NCI-H2227 (cell line): ENCODE results near the gene GCFC2.
"Not testable (repeated sequence)": the region's sequence is repeated elsewhere in the genome, so short reads cannot be mapped to it uniquely, and the experiment has no call there.

Source experiments
- DNase-seq: peaks from one replicate; lab custom pipeline; 2025; ENCODE audit not compliant: unreplicated experiment; lab: John Stamatoyannopoulos, UW

Gene GCFC2

DNA sequence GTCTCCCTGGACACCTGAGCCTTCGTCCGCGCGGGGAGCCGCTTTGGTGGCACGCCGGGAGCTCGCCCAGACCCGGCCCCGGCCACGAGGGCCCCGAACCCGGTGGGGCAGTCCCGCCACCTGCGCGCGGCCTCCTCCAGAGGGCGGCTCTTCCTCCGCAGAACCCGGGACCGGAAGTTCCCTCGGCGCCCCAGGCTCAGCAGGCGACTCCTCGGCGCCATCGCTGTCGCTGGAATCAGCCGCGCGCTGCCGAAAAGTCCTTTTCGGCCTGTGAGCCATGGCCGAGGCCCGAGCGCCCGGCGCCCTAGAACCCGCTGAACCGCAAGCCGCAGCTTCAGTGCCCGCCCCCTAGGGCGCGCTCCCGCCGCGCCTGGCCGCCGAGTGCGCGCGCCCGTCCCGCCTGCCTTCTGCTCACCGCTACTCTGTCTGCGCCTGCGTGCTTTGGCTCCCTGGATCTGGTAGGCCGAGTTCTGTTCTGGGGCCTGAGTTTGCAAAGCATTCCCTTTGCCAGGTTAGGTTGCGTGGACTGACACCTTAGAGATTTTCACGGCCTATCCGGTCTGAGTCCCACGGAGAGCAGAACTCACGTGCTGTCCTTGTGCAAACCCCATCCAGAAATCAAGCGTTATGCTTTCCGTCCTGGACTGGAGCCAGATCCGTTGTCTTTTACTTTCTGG lies at the start of gene GCFC2:
GCFC2 (minus strand) TSS at position 339 of the 677 bp plus-strand sequence; CDS start at position 279, 60 bp downstream.
- peak; percentile 92 for DNase-seq

DNA sequence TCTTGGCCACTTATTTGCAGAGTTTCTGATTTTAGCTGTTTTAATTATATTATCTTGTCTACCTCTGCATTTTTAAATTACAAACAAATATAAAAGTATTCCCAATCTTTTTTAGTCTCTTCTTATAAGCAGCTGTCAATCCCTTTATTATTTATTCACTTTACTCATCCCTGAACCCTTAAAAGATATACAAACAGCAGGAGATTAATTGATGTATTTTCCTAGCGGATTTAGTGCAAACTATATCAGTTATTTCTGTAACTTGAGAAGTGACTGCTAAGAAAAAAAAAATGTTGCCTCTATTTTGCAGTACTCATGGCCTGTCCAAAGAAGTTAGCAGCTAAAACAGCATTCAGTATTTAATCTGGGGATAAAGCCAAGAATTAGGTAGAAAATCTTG lies 42.1 kb upstream of the GCFC2 start:
- no peak for DNase-seq

DNA sequence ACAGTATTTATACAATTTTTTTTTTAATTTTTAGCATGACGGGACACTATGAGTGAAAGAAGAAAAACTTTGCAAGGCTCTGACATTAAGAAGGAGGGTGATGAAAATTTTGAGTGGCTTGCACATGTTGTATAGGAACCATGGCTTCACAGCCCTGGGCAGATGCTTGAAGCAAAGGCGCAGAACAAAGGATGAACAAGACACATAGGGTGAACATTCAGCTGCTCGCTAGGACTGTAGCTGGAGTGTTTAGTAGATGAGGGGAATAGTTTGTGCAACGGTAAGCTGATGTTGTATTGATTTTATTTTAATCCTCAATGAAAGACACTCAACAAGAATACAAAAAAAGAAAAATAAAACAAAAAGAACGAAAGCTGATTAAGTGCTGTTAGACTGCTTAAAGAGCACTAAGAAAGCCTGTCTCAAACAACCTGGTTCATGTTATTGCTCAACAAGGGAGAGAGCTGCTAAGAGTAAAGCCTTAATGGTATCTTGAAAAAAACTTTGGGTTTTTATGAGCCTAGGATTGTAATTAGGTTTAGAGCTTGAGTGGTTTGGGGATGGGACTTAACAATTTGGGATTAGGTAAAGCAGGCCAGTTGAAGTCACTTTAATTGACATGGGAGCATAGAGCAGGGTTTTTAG lies 41.2 kb upstream of the GCFC2 start:
- no peak for DNase-seq

DNA sequence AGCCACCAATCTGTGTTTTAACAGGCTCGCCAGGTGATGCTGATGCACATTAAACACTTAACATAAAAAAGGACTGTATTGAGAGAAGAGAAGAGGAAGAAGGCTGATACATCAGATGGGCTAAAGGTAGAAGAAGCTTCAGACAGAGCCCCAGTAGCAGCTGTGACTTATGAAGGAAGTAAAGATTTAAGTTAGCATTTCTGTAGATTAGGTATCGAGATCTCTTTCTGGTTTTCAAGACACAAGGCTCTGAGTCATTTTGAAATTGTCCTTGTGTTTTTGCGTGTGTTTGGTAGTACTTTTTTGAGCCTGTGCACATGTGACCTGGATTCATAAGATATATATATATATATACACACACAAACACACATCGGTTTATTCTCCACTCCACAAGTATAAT lies 40.6 kb upstream of the GCFC2 start:
- no peak for DNase-seq

DNA sequence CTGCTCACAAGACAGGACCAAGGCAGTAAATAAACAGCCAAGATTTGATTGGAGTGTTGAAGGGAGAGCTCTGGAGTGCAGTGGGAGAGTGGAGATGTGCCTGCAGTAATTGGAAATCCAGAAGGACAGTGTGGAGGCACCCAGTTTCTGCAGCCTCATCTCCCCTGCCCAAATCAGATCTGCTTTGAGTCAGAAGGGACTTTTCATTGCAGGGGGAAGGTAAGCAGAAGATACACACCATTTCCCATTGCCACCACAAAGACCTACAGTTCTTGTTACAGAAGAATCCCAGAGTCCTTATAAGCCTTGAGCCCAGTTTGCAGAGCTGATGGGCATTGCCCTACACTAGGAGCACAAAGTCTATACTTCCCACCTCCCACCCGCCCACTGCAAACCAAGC lies 27.2 kb upstream of the GCFC2 start:
- DNase-seq: no peak

DNA sequence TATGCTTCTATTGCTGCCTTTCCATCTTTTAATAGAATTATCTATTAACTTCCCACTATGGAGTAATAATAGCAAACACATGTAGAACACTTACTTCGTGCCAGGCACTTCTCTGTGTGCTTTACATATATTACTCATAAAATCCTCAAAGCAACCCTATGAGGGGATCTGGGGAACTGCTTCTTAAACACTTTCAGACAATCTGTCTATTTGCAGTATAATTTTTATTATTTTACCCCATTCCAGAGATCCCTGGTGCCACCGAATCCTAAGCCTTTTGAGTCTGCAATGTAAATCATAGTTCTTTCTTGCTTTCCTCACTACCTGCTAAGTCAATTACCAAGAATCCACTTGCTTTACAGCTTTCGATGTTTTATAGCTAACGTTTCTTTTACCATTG lies 25.6 kb upstream of the GCFC2 start:
- DNase-seq: no peak

DNA sequence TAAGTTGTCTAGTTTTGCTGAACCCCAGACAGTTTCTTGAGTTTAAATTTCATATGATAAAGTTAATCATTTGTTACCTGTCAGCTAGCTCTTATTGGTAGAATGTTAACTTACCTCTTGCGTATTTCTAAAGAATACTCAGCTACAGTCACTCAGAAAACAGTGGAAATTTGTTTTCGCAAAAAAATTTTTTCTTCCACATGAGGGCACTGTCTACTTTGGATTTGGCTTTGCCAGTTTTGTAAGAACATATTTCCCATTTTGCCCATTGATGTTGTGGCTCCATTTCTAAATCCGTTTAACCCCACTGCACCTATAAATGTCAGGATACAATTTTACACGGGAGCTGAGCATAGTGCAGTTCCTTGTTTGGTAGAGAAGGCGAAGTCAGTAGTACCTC lies 19.1 kb upstream of the GCFC2 start:
- peak; percentile 50 for DNase-seq

DNA sequence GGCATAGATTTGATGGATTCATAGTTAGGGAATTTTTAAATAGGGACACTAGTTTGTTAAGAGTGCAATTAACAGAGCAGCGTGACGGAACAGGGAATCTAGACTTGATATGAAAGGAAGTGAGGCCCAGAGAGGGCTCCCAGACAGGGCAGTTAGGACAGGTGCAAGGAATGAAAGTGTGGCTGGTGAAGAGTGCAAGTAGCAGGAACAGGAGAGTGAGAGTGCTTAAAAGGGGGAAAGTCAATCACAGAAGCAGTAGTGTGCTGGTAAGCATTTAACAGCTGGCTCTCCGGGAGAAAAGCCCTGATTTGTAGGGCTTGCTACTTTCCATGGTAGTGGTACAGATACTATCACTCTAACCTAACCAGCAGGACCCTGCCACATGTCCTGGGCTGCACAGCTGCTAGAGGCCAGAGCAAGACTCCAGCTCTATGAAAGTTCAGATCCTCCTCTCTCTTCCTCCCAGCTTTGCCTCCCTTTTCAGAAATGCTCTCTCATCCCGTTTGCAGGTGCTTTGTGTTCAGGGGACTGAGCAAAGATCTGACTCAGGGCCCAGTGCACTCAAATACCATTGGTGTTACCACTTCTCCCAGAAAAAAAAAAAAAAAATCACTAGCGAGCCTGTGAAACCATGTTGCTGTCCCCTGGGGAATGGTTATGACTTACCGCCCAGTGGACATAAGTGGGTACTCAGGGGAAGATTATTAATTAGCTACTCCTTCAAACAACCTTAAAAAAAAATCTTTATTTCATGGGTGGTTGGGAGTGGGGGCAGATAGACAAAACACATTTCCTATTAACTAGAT lies 18.1 kb upstream of the GCFC2 start:
- DNase-seq: no peak

DNA sequence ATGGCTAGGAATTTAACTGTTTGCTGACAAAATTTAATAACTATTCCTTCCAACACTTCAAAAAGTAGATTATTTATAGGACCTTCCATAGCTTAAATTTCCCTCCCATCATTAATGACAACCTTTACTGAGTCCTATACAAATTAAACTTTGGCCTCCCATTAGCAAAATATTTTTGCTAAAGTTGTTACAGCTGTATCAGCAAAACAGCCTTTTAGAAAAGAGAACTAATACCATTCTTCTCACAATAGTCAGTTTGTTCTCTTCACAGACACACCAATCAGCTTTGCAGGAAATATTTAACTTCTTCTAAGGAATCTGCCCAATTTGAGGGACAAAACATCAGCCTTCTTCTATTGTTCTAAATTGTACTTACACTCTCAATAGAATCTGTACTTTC lies 12.0 kb upstream of the GCFC2 start:
- DNase-seq: no peak

DNA sequence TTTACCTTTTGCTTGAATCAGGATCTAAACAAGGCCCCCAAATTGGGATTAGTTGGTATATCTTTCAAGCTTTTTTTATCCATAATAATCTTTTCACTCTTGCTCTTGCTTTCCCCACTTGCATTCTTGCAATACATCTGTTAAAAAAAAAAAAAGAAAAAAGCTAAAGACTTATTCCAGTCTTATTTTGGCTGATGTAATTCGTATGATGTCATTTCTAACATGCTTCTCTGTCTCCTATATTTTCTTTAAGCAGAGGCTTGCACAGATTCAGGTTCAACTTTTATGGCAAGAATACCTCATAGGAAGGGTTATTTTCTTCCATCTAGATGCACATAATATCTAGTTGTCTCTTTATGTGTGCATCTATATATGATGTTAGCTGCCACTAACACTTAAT lies 9.8 kb upstream of the GCFC2 start:
- DNase-seq: no peak

DNA sequence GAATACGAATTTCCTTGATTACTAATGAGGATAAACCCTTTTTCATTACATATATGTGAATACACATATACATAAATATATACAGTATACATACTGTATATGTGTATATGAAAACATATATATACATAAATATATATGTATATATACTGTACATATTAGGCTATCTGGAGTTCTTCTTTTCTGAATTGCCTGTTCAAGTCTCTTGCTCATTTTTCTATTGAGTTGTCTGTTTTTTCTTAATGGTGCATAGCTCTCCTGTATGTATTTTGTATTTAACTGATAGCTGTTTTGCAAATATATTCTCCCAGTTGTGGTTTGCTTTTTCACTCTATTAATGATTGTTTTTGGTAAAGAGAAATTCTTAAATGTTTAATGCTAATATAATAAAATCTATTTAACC lies 8.9 kb upstream of the GCFC2 start:
- no peak for DNase-seq

DNA sequence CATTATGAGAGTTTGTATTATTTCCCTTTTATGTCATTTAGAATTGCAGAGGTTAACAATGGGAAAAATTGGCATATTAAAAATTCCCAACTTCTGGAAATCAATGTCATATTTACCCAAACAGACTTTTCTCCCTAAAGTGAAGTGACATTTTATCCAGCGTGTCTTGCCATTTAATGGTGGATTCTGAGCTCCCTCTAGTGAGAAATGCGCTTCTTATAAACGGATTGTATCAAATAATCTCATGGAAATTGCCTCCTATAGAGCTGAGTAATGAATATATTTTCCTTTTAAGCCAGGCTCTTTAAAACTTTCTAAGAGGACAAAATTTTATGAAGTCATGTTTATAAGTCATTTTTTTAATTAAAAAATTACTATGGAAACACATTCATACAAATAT lies 5.7 kb upstream of the GCFC2 start:
- no peak for DNase-seq

DNA sequence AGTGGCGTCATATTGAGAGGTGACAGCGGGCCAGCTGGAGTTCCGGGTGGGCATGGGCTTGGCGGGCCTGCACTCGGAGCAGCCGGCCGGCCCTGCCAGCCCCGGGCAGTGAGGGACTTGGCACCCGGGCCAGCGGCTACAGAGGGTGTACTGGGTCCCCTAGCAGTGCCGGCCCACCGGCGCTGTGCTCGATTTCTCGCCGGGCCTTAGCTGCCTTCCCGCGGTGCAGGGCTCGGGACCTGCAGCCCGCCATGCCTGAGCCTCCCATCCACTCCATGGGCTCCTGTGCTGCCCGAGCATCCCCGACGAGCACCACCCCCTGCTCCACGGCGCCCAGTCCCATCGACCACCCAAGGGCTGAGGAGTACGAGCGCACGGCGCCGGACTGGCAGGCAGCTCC lies 875 bp upstream of the GCFC2 start:
- not testable (repeated sequence) for DNase-seq

DNA sequence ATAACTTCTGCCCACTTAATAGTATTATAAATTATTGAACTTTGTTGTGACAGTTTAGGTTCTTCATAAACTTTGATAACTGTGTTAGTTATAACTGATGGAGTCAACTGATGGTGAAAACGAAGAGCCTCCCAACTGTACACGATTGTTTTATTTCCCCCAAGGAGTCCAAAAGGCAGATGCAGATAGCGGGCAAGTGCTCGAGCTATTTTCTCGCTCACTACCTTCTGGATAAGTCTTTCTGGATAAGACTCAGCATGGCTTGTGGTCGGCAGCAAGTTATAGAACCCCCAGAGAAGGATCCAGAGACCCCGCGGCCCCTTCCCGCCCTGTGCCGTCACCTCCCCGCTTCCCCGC lies 517 bp downstream of the GCFC2 start:
- DNase-seq: no peak

DNA sequence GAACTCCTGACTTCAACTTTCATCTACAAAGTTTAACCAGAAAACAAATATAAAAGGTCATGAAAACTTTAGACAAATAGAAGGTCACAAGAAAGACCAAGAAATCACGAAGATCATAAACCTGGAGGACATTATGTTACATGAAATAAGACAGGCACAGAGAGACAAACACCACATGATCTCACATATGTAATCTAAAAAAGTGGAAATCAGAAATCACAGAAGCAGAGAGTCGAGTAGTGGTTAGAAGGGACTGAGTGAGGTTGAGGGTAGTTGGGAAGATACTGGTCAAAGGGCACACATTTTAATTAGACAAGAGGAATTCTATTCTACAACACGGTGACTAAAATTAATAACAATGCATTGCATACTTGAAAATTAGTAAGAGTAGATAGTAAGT lies 1.4 kb downstream of the GCFC2 start:
- DNase-seq: no peak

DNA sequence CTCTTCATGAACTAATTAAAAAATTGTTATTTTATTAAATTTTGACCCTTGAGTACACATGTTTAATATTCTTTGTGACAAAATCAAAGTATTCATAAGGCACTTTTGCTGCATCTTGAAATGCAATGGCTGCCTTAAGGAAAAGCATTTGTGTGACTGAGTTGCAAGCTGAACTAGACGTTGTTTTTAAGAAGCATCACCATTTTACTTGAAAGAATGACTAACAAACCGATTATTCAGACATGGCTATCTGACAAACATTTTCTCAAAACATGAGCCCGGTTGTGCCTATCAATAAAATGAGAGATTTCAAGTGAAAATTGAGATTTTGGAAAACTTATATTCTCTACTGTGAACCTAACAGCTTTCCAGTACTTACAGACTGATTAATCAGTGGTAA lies 2.8 kb downstream of the GCFC2 start:
- no peak for DNase-seq

DNA sequence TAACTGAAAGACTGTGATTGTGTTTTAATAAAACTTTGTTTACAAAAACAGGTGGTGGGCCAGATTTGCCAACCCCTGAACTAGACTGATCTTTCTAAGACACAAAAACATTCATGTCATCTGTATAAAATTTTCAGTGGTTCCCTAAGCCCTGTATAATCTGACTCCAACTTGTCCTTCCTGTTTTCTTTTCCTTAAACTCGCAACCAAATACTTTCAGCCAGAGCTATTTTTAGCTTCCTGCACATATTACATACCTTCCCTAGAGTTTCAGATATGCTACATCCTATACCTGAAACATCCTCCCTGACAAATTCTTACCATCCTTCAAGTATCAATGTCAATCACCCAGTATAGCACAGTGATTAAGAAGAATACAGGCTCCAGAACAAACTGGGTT lies 4.8 kb downstream of the GCFC2 start:
- no peak for DNase-seq

DNA sequence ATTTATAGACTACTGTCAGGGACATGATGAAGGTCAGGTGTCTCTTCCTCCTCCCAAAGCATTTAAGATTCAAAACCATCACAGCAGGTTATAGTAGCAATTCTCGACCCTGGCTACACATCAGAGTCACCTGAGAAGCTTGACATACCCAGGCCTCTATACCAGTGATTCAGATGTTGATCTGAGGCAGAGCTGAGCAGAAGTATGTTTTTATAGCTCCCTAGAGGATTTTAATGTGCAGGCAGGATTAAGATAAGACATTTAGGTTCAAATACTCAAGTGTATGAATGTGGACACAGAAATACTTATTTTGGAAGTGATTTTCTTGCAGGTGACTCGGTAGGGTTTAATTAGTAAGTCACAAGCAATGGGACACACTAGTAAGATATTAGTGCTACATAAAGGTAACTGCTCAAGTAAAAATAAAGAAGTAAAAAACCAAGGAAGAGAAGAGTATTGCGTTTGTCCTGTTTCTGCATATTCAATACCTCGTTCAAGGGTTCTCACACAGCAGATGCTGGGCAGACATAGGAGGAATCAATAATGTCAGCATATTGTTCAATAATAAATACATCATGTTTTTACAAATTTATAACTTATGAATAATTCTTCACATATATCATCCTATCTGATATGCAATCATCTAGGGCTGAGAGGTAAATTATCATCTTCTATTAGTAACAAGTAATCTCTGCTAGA lies 7.0 kb downstream of the GCFC2 start:
- DNase-seq: no peak

DNA sequence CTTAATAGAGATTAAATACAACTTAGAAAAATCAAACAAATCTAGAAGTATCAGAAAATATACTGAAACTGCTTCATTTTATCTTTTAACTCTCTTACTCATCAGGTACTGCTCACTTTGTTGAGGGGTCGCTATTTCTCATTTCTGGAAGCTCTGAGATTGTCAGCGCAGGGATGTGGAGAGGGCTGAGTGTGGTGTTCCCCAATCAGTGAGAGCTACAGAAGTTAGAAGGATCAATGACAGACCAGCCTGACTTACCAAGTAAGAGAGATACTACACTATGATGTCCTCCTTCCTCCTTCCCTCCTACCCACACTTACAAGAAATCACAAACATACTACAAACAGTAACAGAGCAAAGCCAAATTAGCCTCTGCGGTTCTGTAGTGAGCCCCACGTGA lies 8.1 kb downstream of the GCFC2 start:
- DNase-seq: no peak

DNA sequence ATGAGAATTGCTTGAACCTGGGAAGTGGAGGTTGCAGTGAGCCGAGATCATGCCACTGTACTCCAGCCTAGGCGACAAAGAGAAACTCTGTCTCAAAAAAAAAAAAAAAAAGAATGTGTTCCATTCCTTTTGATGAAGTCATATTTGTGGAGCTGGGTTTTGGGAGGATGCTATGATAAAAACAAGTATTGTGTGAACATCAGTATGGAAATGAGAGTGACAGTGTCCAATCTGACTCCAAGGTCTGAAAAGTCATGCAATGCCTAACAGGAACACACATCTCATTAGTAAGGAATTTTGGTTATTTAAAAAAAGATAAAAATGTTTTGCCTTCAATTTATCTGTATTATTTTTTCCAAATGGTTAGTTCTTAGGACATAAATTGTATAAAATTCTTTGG lies 11.8 kb downstream of the GCFC2 start:
- no peak for DNase-seq

DNA sequence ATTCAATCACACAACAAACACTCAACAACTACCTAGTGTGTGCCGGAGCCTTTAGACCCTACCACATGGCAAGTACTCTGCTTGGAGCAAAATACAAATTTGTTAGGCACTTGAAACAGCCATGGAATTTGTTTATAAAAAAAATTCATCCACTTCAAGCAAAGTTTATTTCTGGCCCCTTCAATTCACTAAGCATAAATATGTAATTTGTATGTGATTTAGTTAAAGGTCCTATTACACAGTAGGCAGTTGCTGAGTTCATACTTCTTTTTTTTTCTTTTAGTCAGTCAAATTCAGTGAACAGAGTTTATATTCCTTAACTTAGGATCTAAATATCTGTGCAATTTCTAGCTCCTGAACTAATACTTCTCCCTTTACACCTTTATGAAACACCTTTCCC lies 22.5 kb downstream of the GCFC2 start:
- DNase-seq: no peak

DNA sequence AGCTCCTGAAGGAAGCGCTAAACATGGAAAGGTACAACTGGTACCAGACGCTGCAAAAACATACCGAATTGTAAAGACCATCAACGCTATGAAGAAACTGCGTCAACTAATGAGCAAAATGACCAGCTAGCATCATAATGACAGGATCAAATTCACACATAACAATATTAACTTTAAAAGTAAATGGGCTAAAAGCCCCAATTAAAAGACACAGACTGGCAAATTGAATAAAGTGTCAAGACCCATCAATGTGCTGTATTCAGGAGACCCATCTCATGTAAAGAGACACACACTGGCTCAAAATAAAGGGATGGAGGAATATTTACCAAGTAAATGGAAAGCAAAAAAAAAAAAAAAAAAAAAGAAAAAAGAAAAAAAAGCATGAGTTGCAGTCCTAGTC lies 27.3 kb downstream of the GCFC2 start:
- not testable (repeated sequence) for DNase-seq
